GM12801 (cell line): ENCODE measurements around the gene SP3.

Experiments
- CTCF ChIP-seq: IDR thresholded peaks from one replicate; pipeline ENCODE4 v1.5.1; 2011; ENCODE audit warnings: control low read depth; ENCODE audit not compliant: insufficient read length; ENCODE audit errors: extremely low read depth

Gene SP3

GRCh38 chr2:173952267-173953046, 12.7 kb downstream of the SP3 start:
- TF ChIP-seq CTCF = no peak

GRCh38 chr2:173948842-173949241, 16.3 kb downstream of the SP3 start:
- no peak for TF ChIP-seq CTCF

- TF ChIP-seq CTCF = no peak
Observed at GRCh38 chr2:173948198-173948597, 17.0 kb downstream of the SP3 start.

- no peak for TF ChIP-seq CTCF
Observed at GRCh38 chr2:173947131-173947530, 18.0 kb downstream of the SP3 start.

- TF ChIP-seq CTCF = no peak
Observed at GRCh38 chr2:173943738-173944137, 21.4 kb downstream of the SP3 start.

- no peak for TF ChIP-seq CTCF
Observed at GRCh38 chr2:173942861-173943523, 22.2 kb downstream of the SP3 start.

GRCh38 chr2:173941567-173941966, 23.6 kb downstream of the SP3 start:
- no peak for TF ChIP-seq CTCF
